Transverse colon (tissue), 4 donors: ENCODE results near the gene IL20RA. TPM values are rescaled to one million over a fixed set of nuclear protein-coding genes. Genes with fewer than 3 reads are reported as not detected.

Experiments used
- DNase-seq: peaks from one replicate; pipeline ENCODE4 v3.0.0-alpha.2; 2019
- H3K27ac ChIP-seq, 4 donors: fragments of 200-600 bp; sonication (generic); 2 replicates each; pipeline ENCODE4 v1.5.1; 2016 to 2018; ENCODE audit warnings: inconsistent platforms in 4 of 4
- H3K27me3 ChIP-seq: fragments of 200-600 bp; sonication (generic); 2 replicates; pipeline ENCODE4 v1.5.1; 2017; ENCODE audit warnings: inconsistent platforms
- H3K36me3 ChIP-seq, 4 donors: fragments of 200-600 bp; sonication (generic); 2 replicates each; pipeline ENCODE4 v1.5.1; 2017 to 2019; ENCODE audit warnings: inconsistent platforms in 4 of 4
- H3K4me1 ChIP-seq, 4 donors: fragments of 200-600 bp; sonication (generic); 2 replicates each; pipeline ENCODE4 v1.5.1; 2017 to 2020; ENCODE audit warnings: inconsistent platforms in 4 of 4
- H3K4me3 ChIP-seq, 4 donors: fragments of 200-600 bp; sonication (generic); 1 replicate in 1 of 4; 2 replicates in 3 of 4; pipeline versions ENCODE4 v1.5.1 to v1.6.1; 2017 to 2019; ENCODE audit warnings: inconsistent platforms in 4 of 4
- H3K9me3 ChIP-seq, 2 donors: fragments of 200-600 bp; sonication (generic); 2 replicates each; pipeline ENCODE4 v1.5.1; 2017 to 2019; ENCODE audit warnings: inconsistent platforms in 2 of 2
- CTCF ChIP-seq, 5 experiments: fragments of 200-600 bp in 3 of 5; fragments of 450-650 bp in 2 of 5; sonication (generic) in 3 of 5; IDR thresholded peaks; 1 replicate in 2 of 5; 2 replicates in 3 of 5; pipeline ENCODE4 v1.5.1; 2016 to 2017; ENCODE audit warnings: antibody characterized with exemption in 5 of 5, inconsistent platforms in 3 of 5, mild to moderate bottlenecking in 2 of 5, moderate library complexity in 1 of 5
- EP300 ChIP-seq: sonication (generic); formaldehyde crosslinking; IDR thresholded peaks from one replicate; pipeline ENCODE4 v1.6.1; 2017; ENCODE audit warnings: antibody characterized with exemption, low read depth
- POLR2A ChIP-seq: fragments of 450-650 bp; IDR thresholded peaks from one replicate; pipeline ENCODE4 v1.6.1; 2016; ENCODE audit warnings: antibody characterized with exemption, mild to moderate bottlenecking, moderate library complexity
- POLR2AphosphoS5 ChIP-seq, 3 donors: sonication (generic); formaldehyde crosslinking; IDR thresholded peaks; one replicate each; pipeline ENCODE4 v1.6.1; 2016; ENCODE audit warnings: antibody characterized with exemption in 3 of 3
- WGBS, 2 donors: methylation state at CpG; one replicate each; pipeline ENCODE4 v1.1.5; 2018; ENCODE audit warnings: low coverage in 1 of 2; 5-methylcytosine and 5-hydroxymethylcytosine counted together
- in situ Hi-C, 4 donors: fragments of 200-750 bp; cut with MboI; loops; one replicate each; pipeline versions ENCODE4 v1.15.0 to v1.15.1; 2017; ENCODE audit warnings: low sequenced_read_pairs in 3 of 4, low pct_ligation_motif_present in 1 of 4, low pct_unique_long_range_greater_than_20kb in 1 of 4
- intact Hi-C: fragments of 100-400 bp; cut with DNase I; formaldehyde crosslinking; loops from one replicate; pipeline ENCODE4 v1.15.1; 2023; ENCODE audit warnings: low total_unique reads
- total RNA-seq, 4 donors: library from RNA; depleted of rRNA; stranded (reverse); fragments of >200 nt; gene quantifications; one replicate each; pipeline ENCODE4 v1.1.0, GENCODE V29; 2016

The IL20RA gene
- total RNA-seq, 4 donors from 2014 or later: 7.4 to 20.5 (median 11.3) TPM

- no peaks in the 10 kb centered on the region for H3K9me3 ChIP-seq
- no peak for DNase-seq
- peaks cover 0 to 16% (median 4%) of the 10 kb centered on the region in 4 donors for H3K4me1 ChIP-seq
- H3K36me3 ChIP-seq: no peaks in the 10 kb centered on the region
- no peak overlapping the region for H3K4me3 ChIP-seq
- in situ Hi-C loops: no loop called here
- no peak for TF ChIP-seq POLR2AphosphoS5 (IDR thresholded peaks at IDR 0.05)
- H3K27ac ChIP-seq: peak overlapping the region in 2 of 4 donors; percentile 54 to 55
- intact Hi-C loops: no loop called here
- WGBS, 2 donors: 23 to 37% methylated on average over 2 to 3 of the region's 3 CpGs
- no peaks in the 10 kb centered on the region for H3K27me3 ChIP-seq
Observed at GRCh38 chr6:137000825-137001224, 43.9 kb downstream of the IL20RA start.

GRCh38 chr6:136995521-136995920 lies 49.2 kb downstream of the IL20RA start:
- Histone ChIP-seq H3K36me3 (no peaks in the 10 kb centered on the region), H3K27ac (no peak overlapping the region), H3K9me3 (no peaks in the 10 kb centered on the region), H3K4me3 (no peak overlapping the region), H3K27me3 (peaks cover 23% of the 10 kb centered on the region), H3K4me1 (peaks cover 0 to 5% (median 1%) of the 10 kb centered on the region in 4 donors)
- no peak for DNase-seq
- TF ChIP-seq EP300 (no peak), POLR2A (no peak), CTCF (IDR thresholded peaks at IDR 0.05) (no peak), POLR2AphosphoS5 (IDR thresholded peaks at IDR 0.05) (no peak)
- intact Hi-C loops: no loop called here
- in situ Hi-C loops: no loop called here

- Histone ChIP-seq H3K4me1 (peaks cover 0 to 13% (median 9%) of the 10 kb centered on the region in 4 donors), H3K27me3 (peaks cover 30% of the 10 kb centered on the region), H3K36me3 (no peaks in the 10 kb centered on the region), H3K27ac (no peak overlapping the region), H3K9me3 (no peaks in the 10 kb centered on the region), H3K4me3 (no peak overlapping the region)
- DNase-seq: no peak
- TF ChIP-seq POLR2AphosphoS5 (IDR thresholded peaks at IDR 0.05) (no peak), CTCF (IDR thresholded peaks at IDR 0.05) (no peak), EP300 (no peak), POLR2A (no peak)
- in situ Hi-C loops: no loop called here
- WGBS, 2 donors: 37 to 57% methylated on average over 5 of the region's 5 CpGs
- intact Hi-C loops: no loop called here
Observed at GRCh38 chr6:136994782-136995181, 50.0 kb downstream of the IL20RA start.

- TF ChIP-seq CTCF (IDR thresholded peaks at IDR 0.05) (no peak), EP300 (no peak), POLR2AphosphoS5 (IDR thresholded peaks at IDR 0.05) (no peak), POLR2A (no peak)
- in situ Hi-C loops: no loop called here
- Histone ChIP-seq H3K27me3 (peaks cover 42% of the 10 kb centered on the region), H3K27ac (no peak overlapping the region), H3K4me3 (no peak overlapping the region), H3K36me3 (no peaks in the 10 kb centered on the region), H3K4me1 (peaks cover 0 to 17% (median 13%) of the 10 kb centered on the region in 4 donors), H3K9me3 (no peaks in the 10 kb centered on the region)
- DNase-seq: no peak
- WGBS, 2 donors: 62 to 67% methylated on average over 3 of the region's 3 CpGs
- intact Hi-C loops: no loop called here
Observed at GRCh38 chr6:136992113-136992512, 52.7 kb downstream of the IL20RA start.

GRCh38 chr6:136991646-136992045 lies 53.1 kb downstream of the IL20RA start:
- Histone ChIP-seq H3K27me3 (peaks cover 42% of the 10 kb centered on the region), H3K36me3 (no peaks in the 10 kb centered on the region), H3K4me3 (no peak overlapping the region), H3K4me1 (peaks cover 0 to 17% (median 13%) of the 10 kb centered on the region in 4 donors), H3K27ac (no peak overlapping the region), H3K9me3 (no peaks in the 10 kb centered on the region)
- intact Hi-C loops (no loop called here), in situ Hi-C loops (no loop called here)
- TF ChIP-seq POLR2A (no peak), POLR2AphosphoS5 (IDR thresholded peaks at IDR 0.05) (no peak), CTCF (IDR thresholded peaks at IDR 0.05) (no peak), EP300 (no peak)
- no peak for DNase-seq
